Parathyroid adenoma (tissue), 2 donors: ENCODE measurements around the gene DICER1.

Experiments used
- H2AFZ ChIP-seq: fragments of 300-600 bp; sonication (generic); one replicate; pipeline ENCODE4 v1.7.0; 2017; ENCODE audit warnings: antibody characterized with exemption, mild to moderate bottlenecking
- H3K27ac ChIP-seq: fragments of 300-600 bp; sonication (generic); one replicate; pipeline ENCODE4 v1.7.0; 2017
- H3K27me3 ChIP-seq: fragments of 300-600 bp; sonication (generic); one replicate; pipeline ENCODE4 v1.7.0; 2017; ENCODE audit warnings: low read length; ENCODE audit not compliant: control insufficient read depth, insufficient read depth
- H3K36me3 ChIP-seq: fragments of 300-600 bp; sonication (generic); one replicate; pipeline ENCODE4 v1.7.0; 2017; ENCODE audit warnings: low read length; ENCODE audit not compliant: control insufficient read depth, insufficient read depth
- H3K4me1 ChIP-seq: fragments of 300-600 bp; sonication (generic); one replicate; pipeline ENCODE4 v1.7.0; 2017; ENCODE audit warnings: control low read depth
- H3K4me2 ChIP-seq: fragments of 300-600 bp; sonication (generic); one replicate; pipeline ENCODE4 v1.7.0; 2017; ENCODE audit warnings: low read length
- H3K4me3 ChIP-seq: fragments of 300-600 bp; sonication (generic); one replicate; pipeline ENCODE4 v1.7.0; 2017; ENCODE audit warnings: low read depth, low read length
- H3K79me2 ChIP-seq: fragments of 300-600 bp; sonication (generic); one replicate; pipeline ENCODE4 v1.7.0; 2017; ENCODE audit warnings: control low read depth
- H3K9ac ChIP-seq: fragments of 300-600 bp; sonication (generic); one replicate; pipeline ENCODE4 v1.7.0; 2017; ENCODE audit warnings: mild to moderate bottlenecking
- H3K9me3 ChIP-seq: fragments of 300-600 bp; sonication (generic); one replicate; pipeline ENCODE4 v1.7.0; 2017; ENCODE audit warnings: low read length; ENCODE audit not compliant: control insufficient read depth
- TF ChIP-seq, protein P1 (sequence below): fragments of 300-600 bp; sonication (generic); IDR thresholded peaks from one replicate; pipeline ENCODE4 v1.7.0; 2017; ENCODE audit warnings: antibody characterized with exemption, mild to moderate bottlenecking
- donor health status: primary hyperparathyroidism.

The DICER1 gene

DNA sequence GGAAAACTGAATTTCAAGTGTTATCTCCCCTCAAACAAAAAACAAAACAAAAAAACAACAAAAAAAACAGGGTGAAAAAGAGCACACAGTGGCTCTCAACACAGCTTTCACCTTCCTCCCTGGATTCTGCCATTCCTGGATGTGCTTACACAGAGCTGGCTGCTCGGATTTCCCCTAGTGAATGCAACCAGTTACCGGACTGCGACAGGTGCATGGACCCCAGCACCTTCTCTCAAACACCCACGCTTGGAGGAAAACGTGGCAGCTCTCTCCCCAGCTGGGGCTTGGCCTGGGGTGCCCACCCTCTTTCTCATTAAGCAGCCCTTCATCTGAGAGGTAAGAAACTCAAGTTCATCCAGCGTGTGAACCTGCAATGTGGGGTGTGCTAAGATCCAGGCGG lies 33.5 kb upstream of the DICER1 start:
- TF ChIP-seq, protein P1, sequence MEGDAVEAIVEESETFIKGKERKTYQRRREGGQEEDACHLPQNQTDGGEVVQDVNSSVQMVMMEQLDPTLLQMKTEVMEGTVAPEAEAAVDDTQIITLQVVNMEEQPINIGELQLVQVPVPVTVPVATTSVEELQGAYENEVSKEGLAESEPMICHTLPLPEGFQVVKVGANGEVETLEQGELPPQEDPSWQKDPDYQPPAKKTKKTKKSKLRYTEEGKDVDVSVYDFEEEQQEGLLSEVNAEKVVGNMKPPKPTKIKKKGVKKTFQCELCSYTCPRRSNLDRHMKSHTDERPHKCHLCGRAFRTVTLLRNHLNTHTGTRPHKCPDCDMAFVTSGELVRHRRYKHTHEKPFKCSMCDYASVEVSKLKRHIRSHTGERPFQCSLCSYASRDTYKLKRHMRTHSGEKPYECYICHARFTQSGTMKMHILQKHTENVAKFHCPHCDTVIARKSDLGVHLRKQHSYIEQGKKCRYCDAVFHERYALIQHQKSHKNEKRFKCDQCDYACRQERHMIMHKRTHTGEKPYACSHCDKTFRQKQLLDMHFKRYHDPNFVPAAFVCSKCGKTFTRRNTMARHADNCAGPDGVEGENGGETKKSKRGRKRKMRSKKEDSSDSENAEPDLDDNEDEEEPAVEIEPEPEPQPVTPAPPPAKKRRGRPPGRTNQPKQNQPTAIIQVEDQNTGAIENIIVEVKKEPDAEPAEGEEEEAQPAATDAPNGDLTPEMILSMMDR: no peak
- no peaks in the 10 kb centered on the region for H3K79me2 ChIP-seq
- H3K4me1 ChIP-seq: no peaks in the 10 kb centered on the region
- no peaks in the 10 kb centered on the region for H3K9me3 ChIP-seq
- H3K4me2 ChIP-seq: no peak overlapping the region
- no peaks in the 10 kb centered on the region for H3K27me3 ChIP-seq
- no peak overlapping the region for H2AFZ ChIP-seq
- H3K9ac ChIP-seq: no peak overlapping the region
- no peak overlapping the region for H3K27ac ChIP-seq
- no peak overlapping the region for H3K4me3 ChIP-seq
- H3K36me3 ChIP-seq: no peaks in the 10 kb centered on the region

DNA sequence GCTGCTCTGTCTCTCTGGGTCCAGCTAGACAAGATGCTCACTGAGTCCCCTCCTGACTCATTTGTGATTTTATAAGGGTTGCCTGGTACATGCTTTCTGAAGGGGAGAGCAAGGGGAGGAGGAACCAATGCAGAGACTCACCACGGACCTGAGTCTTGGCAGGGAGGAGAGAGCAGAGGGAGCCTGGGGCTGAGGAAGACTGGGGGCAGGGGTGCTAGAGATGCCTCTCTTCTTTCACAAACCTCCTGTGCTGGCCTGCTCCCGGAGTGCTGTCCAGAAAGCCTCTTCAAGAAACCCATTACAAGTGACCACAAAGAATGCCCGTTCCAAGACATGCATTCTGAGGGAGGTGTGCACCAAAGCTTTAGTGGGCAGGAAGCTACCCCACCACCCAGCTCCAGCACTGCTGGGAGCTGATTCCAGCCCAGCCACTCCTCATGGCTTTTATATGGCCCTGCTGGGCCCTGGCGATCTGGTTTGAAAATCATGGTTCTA lies 33.1 kb upstream of the DICER1 start:
- no peaks in the 10 kb centered on the region for H3K79me2 ChIP-seq
- H3K27me3 ChIP-seq: no peaks in the 10 kb centered on the region
- no peaks in the 10 kb centered on the region for H3K4me1 ChIP-seq
- no peaks in the 10 kb centered on the region for H3K36me3 ChIP-seq
- H3K9me3 ChIP-seq: no peaks in the 10 kb centered on the region
- H3K9ac ChIP-seq: no peak overlapping the region
- H3K4me2 ChIP-seq: no peak overlapping the region
- TF ChIP-seq, protein P1: no peak
- no peak overlapping the region for H2AFZ ChIP-seq
- H3K27ac ChIP-seq: no peak overlapping the region
- no peak overlapping the region for H3K4me3 ChIP-seq

DNA sequence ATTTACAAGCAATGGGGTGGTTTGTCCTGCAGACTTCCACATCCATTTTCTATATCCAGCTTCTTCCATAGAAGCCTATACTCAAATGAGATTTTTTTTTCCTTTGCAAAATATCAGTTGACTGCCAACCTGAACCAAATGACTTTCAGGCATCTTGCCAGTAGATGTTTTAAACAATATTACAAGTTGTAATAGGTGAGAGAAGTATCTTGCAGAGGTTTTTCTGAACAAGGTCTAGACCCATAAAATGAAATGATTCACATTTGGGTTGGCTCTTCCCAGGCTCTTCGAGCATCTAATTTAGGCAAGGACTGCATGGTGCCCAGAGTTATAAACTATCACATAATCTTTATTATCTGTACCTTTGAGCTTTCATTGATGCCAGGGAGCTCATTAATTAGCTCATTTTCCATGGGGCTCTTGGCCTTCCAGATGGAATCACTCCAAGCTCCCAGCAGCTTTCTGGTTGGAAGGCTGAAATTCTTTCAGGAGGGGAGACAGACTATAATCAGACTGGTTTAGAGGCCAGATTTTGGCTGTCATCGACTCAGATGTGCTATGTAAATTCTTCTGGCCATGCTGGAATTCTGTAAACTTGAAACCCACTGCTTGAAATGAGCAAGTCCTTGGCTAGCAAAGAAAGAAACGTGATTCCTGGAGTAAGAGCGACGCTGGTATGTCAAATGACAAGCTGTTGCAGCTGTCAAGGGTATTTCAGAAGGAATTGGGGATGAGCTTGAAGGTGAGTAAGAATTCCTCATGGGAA lies 32.2 kb upstream of the DICER1 start:
- no peaks in the 10 kb centered on the region for H3K4me1 ChIP-seq
- H3K79me2 ChIP-seq: no peaks in the 10 kb centered on the region
- no peaks in the 10 kb centered on the region for H3K9me3 ChIP-seq
- H3K4me3 ChIP-seq: no peak overlapping the region
- no peaks in the 10 kb centered on the region for H3K27me3 ChIP-seq
- no peak overlapping the region for H3K27ac ChIP-seq
- no peak overlapping the region for H2AFZ ChIP-seq
- no peaks in the 10 kb centered on the region for H3K36me3 ChIP-seq
- no peak overlapping the region for H3K4me2 ChIP-seq
- H3K9ac ChIP-seq: no peak overlapping the region
- TF ChIP-seq, protein P1: no peak

DNA sequence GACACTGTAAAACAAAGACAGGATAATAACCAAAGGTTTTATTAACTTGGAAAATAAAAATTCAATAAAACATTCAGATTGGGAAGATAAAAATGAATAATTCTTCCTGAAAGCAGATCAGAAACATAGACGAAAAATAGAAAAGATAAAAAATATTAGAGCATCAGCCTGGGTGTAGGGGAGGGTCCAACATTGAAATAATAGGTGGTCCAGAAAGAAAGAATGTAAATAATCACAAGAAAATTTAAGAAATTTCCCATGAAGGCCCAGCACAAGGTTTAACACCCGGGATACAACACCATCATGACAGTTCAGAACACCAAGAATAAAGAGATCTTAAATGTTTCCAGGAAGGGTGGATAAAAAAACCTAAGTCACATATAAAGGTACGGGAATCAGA lies 31.1 kb upstream of the DICER1 start:
- H3K9ac ChIP-seq: no peak overlapping the region
- no peak overlapping the region for H2AFZ ChIP-seq
- H3K79me2 ChIP-seq: no peaks in the 10 kb centered on the region
- H3K4me2 ChIP-seq: no peak overlapping the region
- TF ChIP-seq, protein P1: no peak
- H3K4me1 ChIP-seq: no peaks in the 10 kb centered on the region
- no peak overlapping the region for H3K4me3 ChIP-seq
- H3K36me3 ChIP-seq: no peaks in the 10 kb centered on the region
- H3K9me3 ChIP-seq: no peaks in the 10 kb centered on the region
- no peak overlapping the region for H3K27ac ChIP-seq
- no peaks in the 10 kb centered on the region for H3K27me3 ChIP-seq
